CD4-positive, alpha-beta memory T cell (primary cell): ENCODE measurements around the gene OPCML. TPM values are rescaled to one million over a fixed set of nuclear protein-coding genes. Genes with fewer than 3 reads are reported as not detected.

ENCODE experiments used
- CTCF ChIA-PET: fragments of 350-600 bp; sonication (Branson Sonifier 250); formaldehyde crosslinking; loops from one replicate; lab custom pipeline; 2021; ENCODE audit warnings: inconsistent platforms; ENCODE audit not compliant: partially characterized antibody; lab: Charles Lee
- POLR2A ChIA-PET: fragments of 350-600 bp; sonication (Branson Sonifier 250); formaldehyde crosslinking; loops from one replicate; lab custom pipeline; 2021; ENCODE audit not compliant: partially characterized antibody; lab: Charles Lee
- DNase-seq, 5 donors: peaks; one replicate each; pipeline versions ENCODE4 v3.0.0 to v3.0.0-alpha.2; 2020 to 2022; ENCODE audit warnings: mixed read lengths in 1 of 5
- H3K27ac ChIP-seq: one replicate; pipeline ENCODE4 v1.7.0; 2013; ENCODE audit warnings: low read depth, low read length
- H3K27me3 ChIP-seq: 2 replicates; pipeline ENCODE4 v1.7.0; 2013; ENCODE audit warnings: mild to moderate bottlenecking, low read length, moderate library complexity; ENCODE audit not compliant: insufficient read depth
- H3K36me3 ChIP-seq: 2 replicates; pipeline ENCODE4 v1.7.0; 2013; ENCODE audit warnings: mild to moderate bottlenecking, low read length, moderate library complexity; ENCODE audit not compliant: insufficient read depth
- H3K4me1 ChIP-seq: 2 replicates; pipeline ENCODE4 v1.7.0; 2013; ENCODE audit warnings: mild to moderate bottlenecking, low read length, moderate library complexity; ENCODE audit not compliant: insufficient read depth
- H3K4me3 ChIP-seq, 2 donors: one replicate each; pipeline ENCODE4 v1.7.0; 2013; ENCODE audit warnings: low read length in 2 of 2, mild to moderate bottlenecking in 1 of 2
- H3K9me3 ChIP-seq, 2 donors: one replicate each; pipeline ENCODE4 v1.7.0; 2013; ENCODE audit warnings: low read length in 2 of 2, control low read depth in 1 of 2; ENCODE audit not compliant: control insufficient read depth in 1 of 2
- H3K27ac Mint-ChIP-seq, 7 donors: one replicate each; pipeline ENCODE4 v1.8.0; 2020 to 2021; ENCODE audit warnings: mixed read lengths in 7 of 7, mild to moderate bottlenecking in 6 of 7, inconsistent platforms in 3 of 7, moderate library complexity in 3 of 7
- H3K27me3 Mint-ChIP-seq, 2 donors: one replicate each; pipeline ENCODE4 v1.8.0; 2020 to 2021; ENCODE audit warnings: mixed read lengths in 2 of 2
- H3K36me3 Mint-ChIP-seq, 2 donors: one replicate each; pipeline ENCODE4 v1.8.0; 2020 to 2021; ENCODE audit warnings: mixed read lengths in 2 of 2, inconsistent platforms in 1 of 2, mild to moderate bottlenecking in 1 of 2
- H3K4me1 Mint-ChIP-seq, 4 donors: one replicate each; pipeline ENCODE4 v1.8.0; 2020 to 2021; ENCODE audit warnings: mixed read lengths in 4 of 4, mild to moderate bottlenecking in 1 of 4
- H3K4me3 Mint-ChIP-seq, 8 donors: one replicate each; pipeline ENCODE4 v1.8.0; 2020 to 2021; ENCODE audit warnings: mixed read lengths in 8 of 8, mild to moderate bottlenecking in 7 of 8, moderate library complexity in 6 of 8, inconsistent platforms in 3 of 8
- H3K9me3 Mint-ChIP-seq, 8 donors: one replicate each; pipeline ENCODE4 v1.8.0; 2020 to 2021; ENCODE audit warnings: mixed read lengths in 8 of 8, mild to moderate bottlenecking in 5 of 8, inconsistent platforms in 3 of 8, moderate library complexity in 1 of 8
- intact Hi-C: fragments of 100-400 bp; cut with micrococcal nuclease; formaldehyde crosslinking; loops from one replicate; pipeline ENCODE4 v1.15.1; 2023
- polyA plus RNA-seq, 2 donors: library from polyadenylated mRNA; unstranded; fragments of 300-500 nt; fragmentation: Illumina TruSeq; gene quantifications; one replicate each; pipeline ENCODE4 v1.2.3, GENCODE V29; 2021
- total RNA-seq, 2 experiments: library from RNA; stranded (reverse); gene quantifications; one replicate each; pipeline ENCODE4 v1.2.3, GENCODE V29; 2021

The OPCML gene
- total and polyA plus RNA-seq, 4 experiments from 2014 or later = not detected

- Mint-ChIP-seq H3K4me1 (no peaks in the 10 kb centered on the region), H3K36me3 (no peaks in the 10 kb centered on the region), H3K27me3 (no peaks in the 10 kb centered on the region), H3K4me3 (no peak overlapping the region), H3K9me3 (peaks cover 0 to 1% (median 0%) of the 10 kb centered on the region in 8 donors), H3K27ac (no peak overlapping the region)
- Histone ChIP-seq H3K27ac (no peak overlapping the region), H3K9me3 (no peaks in the 10 kb centered on the region), H3K4me1 (no peaks in the 10 kb centered on the region), H3K4me3 (no peak overlapping the region), H3K27me3 (no peaks in the 10 kb centered on the region), H3K36me3 (no peaks in the 10 kb centered on the region)
- ChIA-PET CTCF (no interaction called here), POLR2A (no interaction called here)
- intact Hi-C loops = no loop called here
- no peak for DNase-seq
These were observed 747.9 kb downstream of the OPCML start for GRCh38 chr11:132784441-132784840.

DNA sequence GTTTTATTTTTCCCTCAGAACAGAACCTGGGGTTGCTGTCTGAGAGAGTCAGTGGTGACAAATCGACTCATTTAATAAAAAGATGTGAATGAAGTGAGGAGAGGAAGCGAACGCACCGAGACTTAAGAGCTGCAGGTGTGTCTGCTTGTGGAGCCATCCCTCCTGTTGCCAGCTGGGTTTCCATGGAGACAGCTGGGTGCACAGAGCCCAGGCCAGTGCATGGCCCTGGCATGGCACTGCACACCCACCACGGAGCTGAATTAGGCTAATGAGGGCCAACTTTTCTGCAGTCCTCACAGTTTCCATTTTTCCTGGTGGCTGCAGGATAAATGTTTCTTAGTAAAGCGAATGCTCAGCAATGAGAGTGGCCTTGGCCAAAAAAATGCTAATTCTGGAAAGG lies 750.2 kb downstream of the OPCML start:
- intact Hi-C loops = no loop called here
- Histone ChIP-seq H3K4me3 (no peak overlapping the region), H3K36me3 (no peaks in the 10 kb centered on the region), H3K9me3 (no peaks in the 10 kb centered on the region), H3K27me3 (no peaks in the 10 kb centered on the region), H3K4me1 (no peaks in the 10 kb centered on the region), H3K27ac (no peak overlapping the region)
- H3K4me3 Mint-ChIP-seq = no peak overlapping the region
- no peaks in the 10 kb centered on the region for H3K27me3 Mint-ChIP-seq
- H3K4me1 Mint-ChIP-seq = no peaks in the 10 kb centered on the region
- ChIA-PET CTCF (no interaction called here), POLR2A (no interaction called here)
- no peak for DNase-seq
- peaks cover 0 to 2% (median 0%) of the 10 kb centered on the region in 8 donors for H3K9me3 Mint-ChIP-seq
- no peak overlapping the region for H3K27ac Mint-ChIP-seq
- H3K36me3 Mint-ChIP-seq = no peaks in the 10 kb centered on the region

DNA sequence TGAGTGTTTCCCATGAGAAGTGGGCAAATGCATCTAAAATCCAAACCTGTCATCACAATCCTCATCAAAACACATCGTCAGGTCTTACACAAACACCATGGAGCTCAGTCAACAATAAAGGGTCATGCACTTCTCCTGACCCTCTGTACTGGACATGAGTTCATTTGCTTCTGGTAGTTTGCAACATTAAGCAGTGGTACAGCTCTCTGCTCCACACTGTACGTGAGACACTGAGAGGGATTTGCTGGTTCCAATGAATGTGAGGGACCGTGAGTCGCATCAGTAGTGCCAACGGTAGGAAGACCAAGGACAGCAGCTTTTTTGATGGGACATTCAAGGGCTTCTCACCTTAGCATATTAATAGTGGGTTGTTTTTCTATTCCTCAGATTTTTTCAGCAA lies 752.3 kb downstream of the OPCML start:
- Histone ChIP-seq H3K27me3 (no peaks in the 10 kb centered on the region), H3K9me3 (no peaks in the 10 kb centered on the region), H3K27ac (no peak overlapping the region), H3K4me3 (no peak overlapping the region), H3K4me1 (no peaks in the 10 kb centered on the region), H3K36me3 (no peaks in the 10 kb centered on the region)
- peaks cover 0 to 2% (median 0%) of the 10 kb centered on the region in 8 donors for H3K9me3 Mint-ChIP-seq
- no peaks in the 10 kb centered on the region for H3K27me3 Mint-ChIP-seq
- H3K4me3 Mint-ChIP-seq = no peak overlapping the region
- CTCF ChIA-PET = no interaction called here
- no peaks in the 10 kb centered on the region for H3K4me1 Mint-ChIP-seq
- POLR2A ChIA-PET = no interaction called here
- intact Hi-C loops = no loop called here
- H3K36me3 Mint-ChIP-seq = no peaks in the 10 kb centered on the region
- no peak for DNase-seq
- no peak overlapping the region for H3K27ac Mint-ChIP-seq

GRCh38 chr11:132779497-132779896 lies 752.8 kb downstream of the OPCML start:
- ChIA-PET POLR2A (no interaction called here), CTCF (no interaction called here)
- H3K27me3 Mint-ChIP-seq = no peaks in the 10 kb centered on the region
- intact Hi-C loops = loop anchor here (10.0 kb wide), 1 partner anchor 855 kb away; no protein-coding TSS in a partner anchor
- H3K36me3 Mint-ChIP-seq = no peaks in the 10 kb centered on the region
- Histone ChIP-seq H3K4me3 (no peak overlapping the region), H3K9me3 (no peaks in the 10 kb centered on the region), H3K27me3 (no peaks in the 10 kb centered on the region), H3K4me1 (no peaks in the 10 kb centered on the region), H3K27ac (no peak overlapping the region), H3K36me3 (no peaks in the 10 kb centered on the region)
- no peak for DNase-seq
- H3K4me1 Mint-ChIP-seq = no peaks in the 10 kb centered on the region
- H3K4me3 Mint-ChIP-seq = no peak overlapping the region
- H3K9me3 Mint-ChIP-seq = peaks cover 0 to 2% (median 0%) of the 10 kb centered on the region in 8 donors
- H3K27ac Mint-ChIP-seq = no peak overlapping the region

GRCh38 chr11:132777067-132777975 lies 755.0 kb downstream of the OPCML start:
- ChIA-PET POLR2A (no interaction called here), CTCF (interaction anchor here (1.1 kb wide), 1 partner anchor 12 kb away, joined by 3 read pairs; no protein-coding TSS in a partner anchor)
- H3K9me3 ChIP-seq = no peaks in the 10 kb centered on the region
- peaks cover 0 to 5% (median 0%) of the 10 kb centered on the region in 4 donors for H3K4me1 Mint-ChIP-seq
- no peaks in the 10 kb centered on the region for H3K27me3 Mint-ChIP-seq
- H3K36me3 ChIP-seq = no peaks in the 10 kb centered on the region
- H3K27ac ChIP-seq = no peak overlapping the region
- H3K27ac Mint-ChIP-seq = no peak overlapping the region
- no peaks in the 10 kb centered on the region for H3K4me1 ChIP-seq
- no peak overlapping the region for H3K4me3 ChIP-seq
- H3K4me3 Mint-ChIP-seq = no peak overlapping the region
- peaks cover 0 to 3% (median 0%) of the 10 kb centered on the region in 8 donors for H3K9me3 Mint-ChIP-seq
- intact Hi-C loops = loop anchor here (10.0 kb wide), 1 partner anchor 853 kb away; no protein-coding TSS in a partner anchor
- no peak for DNase-seq
- no peaks in the 10 kb centered on the region for H3K27me3 ChIP-seq
- H3K36me3 Mint-ChIP-seq = no peaks in the 10 kb centered on the region

DNA sequence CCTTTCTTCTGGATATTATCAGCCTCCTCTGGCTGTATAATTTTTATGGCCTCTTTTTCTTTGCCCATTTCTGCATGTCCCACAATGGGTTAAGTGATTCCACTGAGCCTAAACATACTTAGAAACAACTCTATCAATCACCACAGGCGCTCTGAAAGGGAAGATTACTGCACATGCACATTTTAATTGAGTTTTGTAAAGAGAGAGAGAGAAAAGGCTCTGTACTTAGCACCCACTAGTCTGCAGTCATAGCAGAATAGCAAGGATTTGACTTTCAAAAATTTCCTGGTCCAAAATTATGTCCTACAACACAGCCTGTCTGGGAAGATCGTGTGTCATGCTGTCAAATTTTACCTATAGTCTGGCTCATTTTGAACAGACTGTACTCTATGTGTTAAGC lies 758.5 kb downstream of the OPCML start:
- ChIA-PET CTCF (no interaction called here), POLR2A (no interaction called here)
- no peak overlapping the region for H3K4me3 Mint-ChIP-seq
- H3K4me1 Mint-ChIP-seq = peaks cover 0 to 5% (median 0%) of the 10 kb centered on the region in 4 donors
- no peak for DNase-seq
- peaks cover 2% of the 10 kb centered on the region in 2 donors for H3K27me3 Mint-ChIP-seq
- no peak overlapping the region for H3K4me3 ChIP-seq
- H3K4me1 ChIP-seq = no peaks in the 10 kb centered on the region
- H3K36me3 ChIP-seq = no peaks in the 10 kb centered on the region
- no peak overlapping the region for H3K27ac ChIP-seq
- intact Hi-C loops = loop anchor here (10.0 kb wide), 1 partner anchor 849 kb away; no protein-coding TSS in a partner anchor
- H3K9me3 Mint-ChIP-seq = peaks cover 0 to 3% (median under 1%) of the 10 kb centered on the region in 8 donors
- H3K27ac Mint-ChIP-seq = no peak overlapping the region
- no peaks in the 10 kb centered on the region for H3K9me3 ChIP-seq
- no peaks in the 10 kb centered on the region for H3K27me3 ChIP-seq
- H3K36me3 Mint-ChIP-seq = no peaks in the 10 kb centered on the region

DNA sequence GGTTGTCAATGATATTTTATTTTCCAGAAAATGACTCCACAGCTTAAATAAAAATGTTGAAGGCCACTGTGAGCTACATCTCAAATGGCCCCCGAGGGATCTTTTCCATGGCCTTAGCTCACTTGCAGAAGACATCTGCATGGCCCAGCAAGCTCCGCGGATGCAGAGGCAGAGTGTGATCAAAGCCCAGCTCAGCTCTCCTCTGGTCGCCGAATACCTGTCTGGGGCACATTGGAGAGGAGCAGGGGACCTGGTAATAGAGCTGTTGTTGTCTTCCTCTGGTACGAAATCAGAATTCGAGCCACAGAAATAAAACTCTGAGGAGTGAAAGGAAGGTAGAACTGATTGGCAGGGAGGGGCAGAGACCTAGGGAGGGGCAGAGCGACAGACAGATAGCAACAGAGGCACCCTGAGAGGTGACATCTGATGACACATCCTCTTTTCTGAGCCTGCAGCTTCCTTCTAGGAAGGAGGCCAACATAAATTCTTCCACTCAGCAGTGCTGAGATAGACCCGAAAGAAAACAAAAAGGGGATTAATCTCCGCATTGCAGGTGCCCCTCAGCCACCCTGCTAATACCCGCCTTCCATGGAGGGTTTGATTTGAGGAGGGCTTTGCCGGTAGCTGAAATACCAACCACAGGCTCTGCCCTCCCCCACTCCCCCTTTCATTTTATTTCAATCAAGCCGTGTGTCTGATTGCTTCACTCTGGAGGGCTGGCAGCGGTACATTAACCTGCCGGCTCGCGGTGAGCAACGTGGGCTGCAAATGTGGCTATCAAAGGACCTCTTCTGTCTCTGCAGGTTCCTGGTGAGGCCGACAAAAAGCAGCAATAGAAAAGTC lies 759.4 kb downstream of the OPCML start:
- H3K27me3 ChIP-seq = no peaks in the 10 kb centered on the region
- Mint-ChIP-seq H3K27ac (no peak overlapping the region), H3K4me3 (no peak overlapping the region), H3K9me3 (peaks cover 0 to 3% (median 0%) of the 10 kb centered on the region in 8 donors), H3K4me1 (peaks cover 0 to 5% (median 0%) of the 10 kb centered on the region in 4 donors), H3K36me3 (no peaks in the 10 kb centered on the region), H3K27me3 (peaks cover 2 to 5% of the 10 kb centered on the region in 2 donors)
- intact Hi-C loops = loop anchor here (10.0 kb wide), 1 partner anchor 848 kb away; no protein-coding TSS in a partner anchor
- ChIA-PET POLR2A (no interaction called here), CTCF (no interaction called here)
- no peak overlapping the region for H3K27ac ChIP-seq
- H3K9me3 ChIP-seq = no peaks in the 10 kb centered on the region
- no peak overlapping the region for H3K4me3 ChIP-seq
- no peaks in the 10 kb centered on the region for H3K4me1 ChIP-seq
- no peak for DNase-seq
- H3K36me3 ChIP-seq = no peaks in the 10 kb centered on the region
